HUDEP-2 (cell line): ENCODE measurements around the gene CORO1C.
"Not testable (repeated sequence)": the region's sequence is repeated elsewhere in the genome, so short reads cannot be mapped to it uniquely, and the experiment has no call there.

ENCODE experiments used
- DNase-seq, 76 experiments: peaks; one replicate each; lab custom pipeline; 2025; ENCODE audit not compliant: unreplicated experiment in 76 of 76; lab: John Stamatoyannopoulos, UW

Gene CORO1C

GRCh38 chr12:108731105-108731865, at the start of gene CORO1C:
Gene CORO1C (minus strand): TSS chr12:108731518. CDS start chr12:108701318, 30,200 bp downstream.
- peak in 75 of 76 experiments; percentile 50 to 98 (median 96) for DNase-seq

- no peak for DNase-seq
Measured at GRCh38 chr12:108779998-108780688, 48.8 kb upstream of the CORO1C start.

- DNase-seq: no peak
Measured at GRCh38 chr12:108778053-108778452, 46.7 kb upstream of the CORO1C start.

- DNase-seq: no peak
Measured at GRCh38 chr12:108777156-108777555, 45.8 kb upstream of the CORO1C start.

- no peak for DNase-seq
Measured at GRCh38 chr12:108773798-108774788, 42.8 kb upstream of the CORO1C start.

GRCh38 chr12:108772891-108773797, 41.8 kb upstream of the CORO1C start:
- DNase-seq: no peak

- DNase-seq: no peak
Measured at GRCh38 chr12:108772247-108772646, 40.9 kb upstream of the CORO1C start.

GRCh38 chr12:108771835-108772234, 40.5 kb upstream of the CORO1C start:
- not testable (repeated sequence) for DNase-seq

GRCh38 chr12:108770963-108771362, 39.6 kb upstream of the CORO1C start:
- DNase-seq: no peak

- DNase-seq: no peak
Measured at GRCh38 chr12:108770269-108770829, 39.0 kb upstream of the CORO1C start.

- peak in 23 of 76 experiments; percentile 2 to 34 (median 19) for DNase-seq
Measured at GRCh38 chr12:108768591-108769500, 37.5 kb upstream of the CORO1C start.

GRCh38 chr12:108766294-108766693, 35.0 kb upstream of the CORO1C start:
- DNase-seq: no peak

- no peak for DNase-seq
Measured at GRCh38 chr12:108765289-108765764, 34.0 kb upstream of the CORO1C start.

GRCh38 chr12:108764540-108765288, 33.4 kb upstream of the CORO1C start:
- DNase-seq: no peak

GRCh38 chr12:108761226-108761625, 29.9 kb upstream of the CORO1C start:
- no peak for DNase-seq

GRCh38 chr12:108759924-108760323, 28.6 kb upstream of the CORO1C start:
- DNase-seq: no peak

- no peak for DNase-seq
Measured at GRCh38 chr12:108757856-108758255, 26.5 kb upstream of the CORO1C start.

- DNase-seq: no peak
Measured at GRCh38 chr12:108756421-108756820, 25.1 kb upstream of the CORO1C start.
